Smooth muscle cell (in vitro differentiated cells): Measurements from ENCODE around the gene COL6A3. TPM values are rescaled to one million over a fixed set of nuclear protein-coding genes. Genes with fewer than 3 reads are reported as not detected.
A peak's percentile ranks its signal among the peaks of the same experiment; 100 is the strongest.

Source experiments
- DNase-seq: peaks from one replicate; lab custom pipeline; 2025; ENCODE audit not compliant: unreplicated experiment; lab: John Stamatoyannopoulos, UW
- H2AFZ ChIP-seq: fragments of 200-600 bp; sonication (generic); 2 replicates; pipeline ENCODE4 v1.6.0; 2016; ENCODE audit warnings: antibody characterized with exemption, low read depth, mild to moderate bottlenecking
- H3F3A ChIP-seq: fragments of 200-600 bp; sonication (generic); 2 replicates; pipeline ENCODE4 v1.6.0; 2017; ENCODE audit warnings: antibody characterized with exemption, low read depth
- H3K27ac ChIP-seq: fragments of 200-600 bp; sonication (generic); 2 replicates; pipeline ENCODE4 v1.5.1; 2016; ENCODE audit warnings: low read depth, mild to moderate bottlenecking
- H3K27me3 ChIP-seq: fragments of 200-600 bp; sonication (generic); 2 replicates; pipeline ENCODE4 v1.6.1; 2016; ENCODE audit warnings: low read depth, mild to moderate bottlenecking
- H3K36me3 ChIP-seq: fragments of 200-600 bp; sonication (generic); 2 replicates; pipeline ENCODE4 v1.5.1; 2016; ENCODE audit warnings: low read depth
- H3K4me1 ChIP-seq: fragments of 200-600 bp; sonication (generic); 2 replicates; pipeline ENCODE4 v1.5.1; 2016; ENCODE audit warnings: low read depth
- H3K4me2 ChIP-seq: fragments of 200-600 bp; sonication (generic); 2 replicates; pipeline ENCODE4 v1.6.0; 2016; ENCODE audit warnings: mild to moderate bottlenecking
- H3K4me3 ChIP-seq: fragments of 200-600 bp; sonication (generic); 2 replicates; pipeline ENCODE4 v1.5.1; 2016; ENCODE audit warnings: mild to moderate bottlenecking
- H3K79me2 ChIP-seq: fragments of 200-600 bp; sonication (generic); 2 replicates; pipeline ENCODE4 v1.6.0; 2016; ENCODE audit warnings: low read depth, mild to moderate bottlenecking
- H3K9ac ChIP-seq: fragments of 200-600 bp; sonication (generic); 2 replicates; pipeline ENCODE4 v1.6.0; 2016; ENCODE audit warnings: low read depth
- H3K9me3 ChIP-seq: fragments of 200-600 bp; sonication (generic); replicated peaks from 2 replicates; pipeline ENCODE4 v1.5.1; 2016; ENCODE audit warnings: low read depth
- H4K20me1 ChIP-seq: fragments of 200-600 bp; sonication (generic); 2 replicates; pipeline ENCODE4 v1.6.0; 2016; ENCODE audit warnings: low read depth
- WGBS: methylation state at CpG from one replicate; pipeline ENCODE4 v1.1.7; 2016; ENCODE audit warnings: low lambda C conversion rate; 5-methylcytosine and 5-hydroxymethylcytosine counted together
- polyA plus RNA-seq: library from polyadenylated mRNA; unstranded; fragments of >200 nt; fragmentation: Nextera tagmentation; extraction: Ambion mirVana; gene quantifications from 2 replicates; pipeline ENCODE4 v1.2.1, GENCODE V29; 2016
- total RNA-seq: library from RNA; depleted of rRNA; stranded (reverse); fragments of >200 nt; gene quantifications from 2 replicates; pipeline ENCODE4 v1.2.3, GENCODE V29; 2014
- TF ChIP-seq, protein P1 (sequence below): fragments of 200-600 bp; sonication (generic); IDR thresholded peaks from 2 replicates; pipeline ENCODE4 v1.5.1; 2017; ENCODE audit warnings: borderline replicate concordance, mild to moderate bottlenecking, antibody characterized with exemption; ENCODE audit not compliant: insufficient read depth, poor library complexity, severe bottlenecking

COL6A3 gene
- total and polyA plus RNA-seq, 2 experiments from 2014 or later, result 888 to 1,708 TPM

DNA sequence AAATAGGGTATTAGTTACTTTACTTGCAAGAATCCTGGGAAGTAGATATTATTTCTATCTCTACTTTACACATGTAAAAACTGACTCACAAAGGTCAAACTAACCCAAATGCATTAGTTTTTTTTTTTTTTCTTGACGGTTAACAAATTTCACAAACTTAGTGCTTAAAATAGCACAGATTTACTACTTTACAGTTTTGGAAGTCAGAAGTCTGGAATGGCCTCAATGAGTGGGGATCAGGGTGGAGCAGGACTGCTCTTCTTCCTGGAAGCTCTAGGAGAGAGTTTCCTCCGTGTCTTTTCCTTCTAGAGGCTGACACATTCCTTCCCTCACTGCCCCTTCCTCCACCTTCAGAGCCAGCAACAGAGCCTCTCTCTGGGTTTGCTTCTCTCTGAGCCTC, 117.2 kb downstream of the COL6A3 start:
- H3F3A ChIP-seq, result peaks cover 70% of the 10 kb centered on the region
- no peak overlapping the region for H3K4me3 ChIP-seq
- H3K4me2 ChIP-seq, result peak overlapping the region; percentile 50
- H3K27me3 ChIP-seq, result no peaks in the 10 kb centered on the region
- 0% methylated on average over 2 of the region's 2 CpGs for WGBS
- H3K79me2 ChIP-seq, result peaks cover 15% of the 10 kb centered on the region
- H2AFZ ChIP-seq, result no peak overlapping the region
- TF ChIP-seq, protein P1, sequence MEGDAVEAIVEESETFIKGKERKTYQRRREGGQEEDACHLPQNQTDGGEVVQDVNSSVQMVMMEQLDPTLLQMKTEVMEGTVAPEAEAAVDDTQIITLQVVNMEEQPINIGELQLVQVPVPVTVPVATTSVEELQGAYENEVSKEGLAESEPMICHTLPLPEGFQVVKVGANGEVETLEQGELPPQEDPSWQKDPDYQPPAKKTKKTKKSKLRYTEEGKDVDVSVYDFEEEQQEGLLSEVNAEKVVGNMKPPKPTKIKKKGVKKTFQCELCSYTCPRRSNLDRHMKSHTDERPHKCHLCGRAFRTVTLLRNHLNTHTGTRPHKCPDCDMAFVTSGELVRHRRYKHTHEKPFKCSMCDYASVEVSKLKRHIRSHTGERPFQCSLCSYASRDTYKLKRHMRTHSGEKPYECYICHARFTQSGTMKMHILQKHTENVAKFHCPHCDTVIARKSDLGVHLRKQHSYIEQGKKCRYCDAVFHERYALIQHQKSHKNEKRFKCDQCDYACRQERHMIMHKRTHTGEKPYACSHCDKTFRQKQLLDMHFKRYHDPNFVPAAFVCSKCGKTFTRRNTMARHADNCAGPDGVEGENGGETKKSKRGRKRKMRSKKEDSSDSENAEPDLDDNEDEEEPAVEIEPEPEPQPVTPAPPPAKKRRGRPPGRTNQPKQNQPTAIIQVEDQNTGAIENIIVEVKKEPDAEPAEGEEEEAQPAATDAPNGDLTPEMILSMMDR, result no peak
- DNase-seq, result no peak
- H4K20me1 ChIP-seq, result no peaks in the 10 kb centered on the region
- peak overlapping the region; percentile 54 for H3K9ac ChIP-seq
- H3K4me1 ChIP-seq, result peaks cover 19% of the 10 kb centered on the region
- H3K36me3 ChIP-seq, result no peaks in the 10 kb centered on the region
- H3K27ac ChIP-seq, result peak overlapping the region; percentile 97
- H3K9me3 ChIP-seq, result no peaks in the 10 kb centered on the region

DNA sequence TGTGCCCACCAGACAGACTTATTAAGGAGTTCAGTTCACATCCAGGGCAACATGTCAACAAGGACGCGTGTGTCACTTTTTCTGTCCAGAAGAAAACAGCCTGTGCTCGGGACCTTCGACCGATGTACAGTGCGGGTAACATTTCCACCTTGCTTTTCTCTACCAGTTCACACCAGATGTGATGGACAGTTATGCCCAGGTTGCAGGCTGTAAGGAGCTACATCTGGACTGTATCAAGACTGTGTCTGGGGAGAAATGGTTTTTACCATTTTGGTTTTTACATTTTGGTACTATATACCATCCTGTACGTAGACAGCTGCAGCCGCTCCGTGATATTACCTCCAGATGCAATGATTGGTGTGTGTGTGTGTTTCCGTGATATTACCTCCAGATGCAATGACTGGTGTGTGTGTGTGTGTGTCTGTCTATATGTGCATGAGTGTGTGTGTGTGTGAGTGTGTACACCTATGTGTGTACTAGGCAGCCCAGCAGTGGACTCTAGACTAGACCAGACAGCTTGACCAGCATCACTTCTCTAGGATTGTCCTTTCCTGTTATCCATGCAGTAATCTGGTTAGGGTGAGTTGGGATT, 118.0 kb downstream of the COL6A3 start:
- Histone ChIP-seq H3K27ac (peak overlapping the region; percentile 97), H3K36me3 (no peaks in the 10 kb centered on the region)
- WGBS, result 92% methylated on average over 10 of the region's 10 CpGs

DNA sequence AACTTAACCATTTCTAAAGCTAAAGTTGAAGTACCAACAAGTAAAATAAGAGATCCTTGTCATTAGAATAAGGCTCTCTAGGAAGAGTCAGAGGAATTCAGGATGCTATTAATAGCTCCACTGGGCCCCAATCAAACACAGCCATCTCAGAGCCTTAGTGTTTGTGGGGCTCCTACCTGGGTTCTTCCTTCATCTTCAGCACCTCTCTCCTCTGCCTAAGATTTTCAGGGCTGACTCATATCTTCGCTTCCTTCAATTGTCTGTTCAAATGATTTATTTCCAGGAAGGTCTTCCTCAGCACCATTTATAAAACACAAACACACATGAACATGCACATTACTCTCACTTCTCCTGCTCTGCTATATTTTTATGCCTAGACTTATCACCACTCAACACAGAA, 119.5 kb downstream of the COL6A3 start:
- DNase-seq, result no peak
- Histone ChIP-seq H3K27me3 (no peaks in the 10 kb centered on the region), H3F3A (peaks cover 67% of the 10 kb centered on the region), H3K79me2 (peaks cover 15% of the 10 kb centered on the region), H3K4me3 (no peak overlapping the region), H3K36me3 (no peaks in the 10 kb centered on the region), H3K27ac (peak overlapping the region; percentile 97), H3K9ac (peak overlapping the region; percentile 30), H3K9me3 (no peaks in the 10 kb centered on the region), H2AFZ (no peak overlapping the region), H4K20me1 (no peaks in the 10 kb centered on the region), H3K4me1 (peaks cover 34% of the 10 kb centered on the region), H3K4me2 (peak overlapping the region; percentile 58)
- TF ChIP-seq, protein P1, result no peak
- WGBS, result 60% methylated on average over 1 of the region's 1 CpG

More for the DNA sequence above, 118.0 kb downstream of the COL6A3 start:
- no peaks in the 10 kb centered on the region for H4K20me1 ChIP-seq
- H3K4me3 ChIP-seq, result no peak overlapping the region
- peaks cover 23% of the 10 kb centered on the region for H3K4me1 ChIP-seq
- H2AFZ ChIP-seq, result no peak overlapping the region
- peak overlapping the region; percentile 50 for H3K4me2 ChIP-seq
- DNase-seq, result no peak
- TF ChIP-seq, protein P1, result no peak
- H3K79me2 ChIP-seq, result peaks cover 15% of the 10 kb centered on the region
- peaks cover 71% of the 10 kb centered on the region for H3F3A ChIP-seq
- no peaks in the 10 kb centered on the region for H3K9me3 ChIP-seq
- H3K27me3 ChIP-seq, result no peaks in the 10 kb centered on the region
- no peak overlapping the region for H3K9ac ChIP-seq

GRCh38 chr2:237293978-237294377, 120.0 kb downstream of the COL6A3 start:
- Histone ChIP-seq H3K9me3 (no peaks in the 10 kb centered on the region), H3K4me3 (no peak overlapping the region), H3K4me2 (peak overlapping the region; percentile 58), H3F3A (peaks cover 67% of the 10 kb centered on the region), H3K27me3 (no peaks in the 10 kb centered on the region), H3K4me1 (peaks cover 34% of the 10 kb centered on the region), H3K27ac (peak overlapping the region; percentile 97), H3K36me3 (no peaks in the 10 kb centered on the region), H4K20me1 (no peaks in the 10 kb centered on the region), H3K79me2 (peaks cover 17% of the 10 kb centered on the region), H3K9ac (peak overlapping the region; percentile 30), H2AFZ (no peak overlapping the region)
- no peak for DNase-seq
- WGBS, result 10% methylated on average over 1 of the region's 1 CpG
- TF ChIP-seq, protein P1, result no peak
